GM21576 (cell line): Measurements from ENCODE around the gene OSTM1.

Experiments used
- ATAC-seq: cut with Tn5 transposase; IDR thresholded peaks from one replicate; pipeline ENCODE4 v1.9.1; 2021; ENCODE audit warnings: mild to moderate bottlenecking, moderate library complexity; ENCODE audit not compliant: unreplicated experiment

OSTM1 gene

GRCh38 chr6:108074359-108075144 lies at the start of gene OSTM1:
TSS of gene OSTM1 (minus strand) at chr6:108074741. CDS start at chr6:108074651, 90 bp downstream.
- peak; percentile 97 for ATAC-seq

- ATAC-seq: no peak
Measured at GRCh38 chr6:108123946-108124345, 49.4 kb upstream of the OSTM1 start.

GRCh38 chr6:108123481-108123929 lies 49.0 kb upstream of the OSTM1 start:
- ATAC-seq: no peak

GRCh38 chr6:108121612-108122011 lies 47.1 kb upstream of the OSTM1 start:
- no peak for ATAC-seq

- ATAC-seq: no peak
Measured at GRCh38 chr6:108120311-108120710, 45.8 kb upstream of the OSTM1 start.

GRCh38 chr6:108119769-108120141 lies 45.2 kb upstream of the OSTM1 start:
- no peak for ATAC-seq

- no peak for ATAC-seq
Measured at GRCh38 chr6:108118810-108119768, 44.5 kb upstream of the OSTM1 start.

GRCh38 chr6:108118359-108118724 lies 43.8 kb upstream of the OSTM1 start:
- no peak for ATAC-seq

GRCh38 chr6:108117427-108118358 lies 43.2 kb upstream of the OSTM1 start:
- ATAC-seq: no peak

- no peak for ATAC-seq
Measured at GRCh38 chr6:108116546-108117426, 42.2 kb upstream of the OSTM1 start.

- ATAC-seq: no peak
Measured at GRCh38 chr6:108115598-108116058, 41.1 kb upstream of the OSTM1 start.

GRCh38 chr6:108114841-108115597 lies 40.5 kb upstream of the OSTM1 start:
- ATAC-seq: no peak

- ATAC-seq: no peak
Measured at GRCh38 chr6:108113557-108114519, 39.3 kb upstream of the OSTM1 start.

- no peak for ATAC-seq
Measured at GRCh38 chr6:108108374-108108773, 33.8 kb upstream of the OSTM1 start.

GRCh38 chr6:108107102-108107501 lies 32.6 kb upstream of the OSTM1 start:
- no peak for ATAC-seq

GRCh38 chr6:108106694-108107093 lies 32.2 kb upstream of the OSTM1 start:
- no peak for ATAC-seq

- ATAC-seq: no peak
Measured at GRCh38 chr6:108106261-108106660, 31.7 kb upstream of the OSTM1 start.

GRCh38 chr6:108105571-108105970 lies 31.0 kb upstream of the OSTM1 start:
- no peak for ATAC-seq
